C4-2B (cell line): ENCODE measurements around the gene IFT122.

Experiments
- H3K27ac ChIP-seq: fragments of 450-650 bp; 2 replicates; pipeline ENCODE4 v1.5.1; 2017
- CTCF ChIP-seq: fragments of 450-650 bp; conservative IDR thresholded peaks from 2 replicates; pipeline ENCODE4 v1.5.1; 2017; ENCODE audit warnings: mild to moderate bottlenecking
- ZFX ChIP-seq: fragments of 450-650 bp; IDR thresholded peaks from 2 replicates; pipeline ENCODE4 v1.6.1; 2017

IFT122 gene

GRCh38 chr3:129558081-129558771 lies 118.2 kb downstream of the IFT122 start:
- H3K27ac ChIP-seq = no peak overlapping the region
- TF ChIP-seq CTCF (no peak), ZFX (no peak)

GRCh38 chr3:129558772-129559564 lies 118.9 kb downstream of the IFT122 start:
- no peak overlapping the region for H3K27ac ChIP-seq
- TF ChIP-seq ZFX (no peak), CTCF (no peak)

- no peak for TF ChIP-seq ZFX
- no peak for TF ChIP-seq CTCF
- H3K27ac ChIP-seq = no peak overlapping the region
Measured at GRCh38 chr3:129559565-129560079, 119.6 kb downstream of the IFT122 start.

GRCh38 chr3:129560269-129560787 lies 120.3 kb downstream of the IFT122 start:
- H3K27ac ChIP-seq = no peak overlapping the region
- TF ChIP-seq CTCF = no peak
- TF ChIP-seq ZFX = no peak

GRCh38 chr3:129560911-129561594 lies 121.0 kb downstream of the IFT122 start:
- TF ChIP-seq ZFX = no peak
- TF ChIP-seq CTCF = no peak
- H3K27ac ChIP-seq = no peak overlapping the region

GRCh38 chr3:129561619-129562248 lies 121.7 kb downstream of the IFT122 start:
- no peak overlapping the region for H3K27ac ChIP-seq
- no peak for TF ChIP-seq CTCF
- TF ChIP-seq ZFX = no peak
